NCI-H128 (cell line): ENCODE data around the gene SNRNP200.
A peak's percentile ranks its signal among the peaks of the same experiment; 100 is the strongest.
"Not testable (repeated sequence)": the region's sequence is repeated elsewhere in the genome, so short reads cannot be mapped to it uniquely, and the experiment has no call there.

Experiments used
- DNase-seq: peaks from one replicate; lab custom pipeline; 2025; ENCODE audit not compliant: unreplicated experiment; lab: John Stamatoyannopoulos, UW

The SNRNP200 gene

DNA sequence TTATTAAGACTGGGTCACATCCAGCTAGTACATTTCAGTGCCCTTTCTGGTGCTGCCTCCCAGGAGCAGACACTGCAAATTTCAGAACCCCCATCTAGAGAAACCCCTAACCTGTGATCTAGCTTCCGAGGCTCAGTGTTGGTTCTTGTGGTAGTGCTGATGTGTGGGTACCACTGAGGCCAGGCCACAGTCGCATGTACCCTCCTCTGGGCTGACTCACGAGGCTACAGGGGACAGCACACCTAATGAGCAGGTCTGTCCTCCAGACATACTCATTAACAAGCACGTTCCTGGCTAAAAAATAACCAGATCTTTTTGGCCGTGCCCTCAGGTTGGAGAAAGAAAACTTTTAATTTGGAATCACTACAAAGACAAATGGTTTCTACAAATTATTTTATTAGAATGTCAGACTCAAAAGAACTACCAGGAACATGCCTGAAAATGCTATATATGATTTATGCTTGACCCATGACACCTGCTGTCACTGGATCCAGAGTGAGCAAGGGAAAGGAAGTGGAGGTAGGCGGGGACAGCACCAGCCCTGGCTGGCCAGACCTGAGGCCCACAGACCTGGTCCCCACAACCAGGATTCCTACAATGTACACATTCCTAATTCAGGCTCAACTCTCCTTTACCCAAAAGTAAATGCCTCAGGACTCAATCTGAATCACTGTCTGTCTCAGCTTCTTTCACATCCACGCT lies 30.8 kb downstream of the SNRNP200 start:
- DNase-seq = no peak

DNA sequence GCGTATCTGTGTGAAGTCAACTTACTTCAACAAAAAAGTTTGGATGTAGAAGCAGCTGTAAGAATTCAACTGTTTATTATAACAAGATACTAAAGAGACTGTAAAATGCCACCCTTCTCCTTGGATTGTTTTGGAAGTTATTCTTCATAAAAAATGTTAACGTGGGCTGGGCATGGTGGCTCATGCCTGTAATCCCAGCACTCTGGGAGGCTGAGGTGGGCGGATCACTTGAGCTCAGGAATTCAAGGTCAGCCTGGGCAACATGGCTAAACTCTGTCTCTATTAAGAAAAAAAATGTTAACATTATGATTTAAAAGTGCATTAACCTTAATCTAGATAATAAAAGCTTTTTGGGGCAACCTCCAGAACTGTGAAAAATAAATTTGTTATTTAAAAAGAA lies 31.6 kb downstream of the SNRNP200 start:
- no peak for DNase-seq

DNA sequence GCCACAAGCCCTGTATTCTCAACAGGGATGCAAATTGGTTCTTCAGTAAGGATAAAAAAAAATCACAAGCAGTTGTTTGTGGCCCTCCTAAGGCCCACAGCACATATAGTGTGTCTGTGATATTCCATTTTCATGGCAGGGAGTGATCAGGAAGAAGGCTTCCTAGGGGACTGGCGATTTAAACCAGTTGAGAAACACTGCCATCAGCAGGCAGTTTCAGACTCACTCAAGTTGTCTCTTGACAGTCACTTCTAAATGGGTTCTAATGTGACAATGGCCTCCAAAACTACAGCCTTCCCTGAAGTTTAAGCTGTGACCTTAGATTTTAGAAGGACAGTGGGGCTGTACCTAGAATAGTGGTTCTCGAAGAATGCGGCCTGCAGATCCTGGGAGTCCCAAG lies 33.4 kb downstream of the SNRNP200 start:
- no peak for DNase-seq

DNA sequence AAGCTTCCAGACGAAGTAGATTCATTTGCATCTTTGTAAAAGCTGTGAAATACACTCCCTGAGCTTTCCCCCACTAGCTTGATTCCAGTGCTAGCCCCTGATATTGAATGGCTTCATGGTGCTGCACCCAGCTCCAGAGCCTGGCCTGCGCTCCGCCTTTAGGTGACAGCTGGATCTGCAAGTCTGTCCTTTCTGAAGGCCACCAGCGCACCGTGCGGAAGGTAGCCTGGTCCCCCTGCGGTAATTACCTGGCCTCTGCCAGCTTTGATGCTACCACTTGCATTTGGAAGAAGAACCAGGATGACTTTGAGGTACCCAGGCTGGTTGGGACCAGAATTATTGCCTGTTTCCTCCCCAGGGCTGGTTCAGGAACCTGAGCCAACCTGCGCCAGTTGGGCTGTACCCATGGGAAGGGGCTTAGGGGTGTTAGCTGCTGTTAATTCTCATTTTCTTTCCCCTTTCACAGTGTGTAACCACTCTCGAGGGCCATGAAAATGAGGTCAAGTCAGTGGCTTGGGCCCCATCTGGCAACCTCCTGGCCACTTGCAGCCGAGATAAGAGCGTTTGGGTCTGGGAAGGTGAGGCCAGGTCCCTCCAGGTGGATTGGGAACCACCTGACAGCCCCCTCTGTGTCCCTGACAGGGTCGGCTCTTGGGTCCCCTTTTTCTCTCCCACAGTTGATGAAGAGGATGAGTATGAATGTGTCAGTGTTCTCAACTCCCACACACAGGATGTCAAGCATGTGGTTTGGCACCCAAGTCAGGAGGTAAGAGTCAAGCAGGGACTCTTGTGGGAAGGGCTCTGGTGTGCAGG lies 38.0 kb downstream of the SNRNP200 start:
- no peak for DNase-seq

DNA sequence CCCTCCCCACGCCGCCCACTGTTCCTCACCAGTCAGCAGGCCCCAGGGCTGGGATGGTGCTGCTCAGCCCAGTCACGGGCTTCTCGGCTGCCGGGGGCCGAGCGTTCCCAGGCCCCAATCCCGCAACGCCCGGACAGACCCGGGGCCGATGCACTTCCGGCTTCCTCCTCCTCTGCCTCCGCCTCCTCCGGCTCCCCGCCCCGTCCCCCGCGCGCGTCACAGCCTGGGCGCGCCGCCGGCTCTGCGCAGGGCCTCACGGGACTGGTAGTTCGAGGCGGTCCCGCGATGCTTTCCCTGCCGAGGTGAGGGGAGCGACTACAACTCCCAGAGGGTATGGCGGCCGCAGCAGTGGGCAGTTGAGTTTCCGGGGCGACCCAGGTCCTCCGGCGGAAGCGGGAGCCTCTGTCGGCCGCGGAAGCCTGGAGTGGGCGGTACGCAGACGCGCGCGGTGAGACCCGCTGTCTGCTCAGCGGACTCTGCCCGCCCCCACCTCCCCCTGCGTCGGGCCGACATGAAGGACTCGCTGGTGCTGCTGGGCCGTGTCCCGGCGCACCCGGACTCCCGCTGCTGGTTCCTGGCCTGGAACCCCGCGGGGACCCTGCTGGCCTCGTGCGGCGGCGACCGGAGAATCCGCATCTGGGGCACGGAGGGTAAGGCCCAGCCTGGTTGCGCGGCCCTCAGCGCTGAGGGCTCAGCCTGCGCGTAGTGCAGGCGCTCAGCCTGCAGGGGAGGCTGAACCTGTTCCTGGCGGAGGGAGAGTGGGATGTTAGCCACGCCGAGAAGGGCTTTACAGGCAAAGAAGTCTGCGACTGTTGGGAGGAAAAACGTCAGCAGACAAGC lies 39.3 kb downstream of the SNRNP200 start, which contains the start of the genes CIAO1 and TMEM127:
Gene CIAO1, plus strand, starts transcription at position 386 of the 840 bp plus-strand sequence. Its CDS starts 126 bp downstream, at position 512.
Gene TMEM127, minus strand, starts transcription at position 158 of the 840 bp plus-strand sequence. CDS start 616 bp downstream, outside the sequence.
- peak; percentile 91 for DNase-seq

DNA sequence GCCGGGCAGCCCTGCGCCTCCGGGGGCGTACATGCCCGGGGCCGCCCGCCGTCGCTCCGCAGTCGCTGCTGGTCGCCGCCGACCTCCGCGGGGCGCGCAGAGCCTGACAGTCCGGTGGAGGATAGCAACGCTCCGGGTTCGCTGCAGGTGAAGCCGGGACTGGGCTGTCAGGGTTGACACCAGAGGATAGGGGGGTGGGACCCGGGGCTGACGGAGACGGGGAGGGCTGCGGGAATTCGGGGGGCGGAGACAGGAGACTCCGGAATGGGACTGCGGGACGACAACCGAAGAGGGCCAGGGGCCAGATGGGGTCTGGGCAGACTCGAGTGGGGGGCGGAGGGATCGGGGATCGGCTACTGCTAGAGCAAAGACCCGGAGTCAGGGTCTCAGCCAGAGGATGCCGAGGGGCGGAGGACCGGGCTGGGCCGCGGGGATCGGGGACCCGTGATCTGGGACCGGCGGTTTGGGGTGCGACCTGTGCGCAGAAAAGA lies 40.0 kb downstream of the SNRNP200 start:
- DNase-seq = peak; percentile 10

DNA sequence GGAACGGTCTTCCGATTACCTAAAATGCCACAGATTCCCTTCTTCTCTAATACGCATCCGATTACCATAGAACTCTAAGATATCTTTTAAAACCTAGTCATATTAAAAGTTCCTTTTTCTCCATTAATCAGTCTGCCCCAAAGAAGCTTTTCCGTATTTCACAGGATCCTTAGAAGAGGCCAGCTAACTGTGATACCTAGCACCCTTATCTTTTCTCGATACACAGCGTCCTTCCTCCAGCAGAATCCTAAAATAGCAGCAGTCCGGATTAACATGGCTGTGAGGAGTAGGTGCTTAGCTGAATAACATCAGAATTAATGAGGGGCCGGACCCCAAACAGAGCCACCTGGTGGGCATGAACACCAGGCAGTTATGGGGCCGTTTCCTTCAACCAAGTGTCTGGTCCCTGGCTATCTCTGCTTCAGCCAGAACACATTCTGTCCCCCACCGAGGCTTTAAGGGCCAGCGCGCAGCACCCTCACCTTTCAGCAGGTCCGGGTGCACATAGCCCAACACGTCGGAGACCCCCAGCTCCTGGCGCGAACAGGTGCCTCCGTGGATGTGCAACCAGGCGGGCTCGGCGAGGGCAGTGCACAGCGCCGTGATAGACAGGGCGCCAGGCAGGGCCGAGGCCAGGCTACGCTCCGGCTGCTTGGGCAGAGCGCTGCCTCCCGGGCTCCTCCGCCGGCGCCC lies 40.5 kb downstream of the SNRNP200 start:
- no peak for DNase-seq

- no peak for DNase-seq
These were observed 41.3 kb downstream of the SNRNP200 start for GRCh38 chr2:96264086-96264485.

GRCh38 chr2:96262306-96262705 lies 43.0 kb downstream of the SNRNP200 start:
- no peak for DNase-seq

DNA sequence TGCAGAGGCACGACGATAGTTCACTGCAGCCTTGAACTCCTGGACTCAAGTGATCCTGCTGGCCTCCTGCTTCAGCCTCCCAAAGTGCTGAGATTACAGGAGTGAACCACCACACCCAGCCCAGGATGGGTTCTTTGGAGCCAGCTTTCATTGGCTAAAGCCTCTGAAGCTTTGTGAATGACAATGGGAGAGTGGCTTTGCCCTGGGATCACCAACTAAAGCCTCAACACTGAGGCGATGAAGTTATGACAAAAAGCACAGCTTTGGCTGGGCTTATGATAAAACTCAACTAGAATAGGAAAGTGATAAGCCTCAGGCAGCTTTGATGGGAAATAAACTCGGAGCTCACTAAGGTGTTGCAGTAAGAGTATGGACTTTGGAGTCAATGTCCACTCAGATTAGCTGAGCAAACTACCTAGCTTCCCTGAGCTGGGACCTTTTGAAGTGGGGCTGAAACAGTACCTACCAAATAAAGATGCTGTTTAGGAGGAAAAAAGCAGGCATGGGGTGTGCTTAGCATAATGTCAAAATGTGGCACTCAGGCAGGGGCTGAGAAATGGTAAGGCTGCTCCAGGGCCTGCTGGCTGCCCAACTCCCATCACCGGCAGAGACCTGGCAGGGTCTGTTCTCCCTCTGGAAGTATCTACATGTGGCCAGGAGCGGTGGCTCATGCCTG lies 43.9 kb downstream of the SNRNP200 start:
- no peak for DNase-seq

DNA sequence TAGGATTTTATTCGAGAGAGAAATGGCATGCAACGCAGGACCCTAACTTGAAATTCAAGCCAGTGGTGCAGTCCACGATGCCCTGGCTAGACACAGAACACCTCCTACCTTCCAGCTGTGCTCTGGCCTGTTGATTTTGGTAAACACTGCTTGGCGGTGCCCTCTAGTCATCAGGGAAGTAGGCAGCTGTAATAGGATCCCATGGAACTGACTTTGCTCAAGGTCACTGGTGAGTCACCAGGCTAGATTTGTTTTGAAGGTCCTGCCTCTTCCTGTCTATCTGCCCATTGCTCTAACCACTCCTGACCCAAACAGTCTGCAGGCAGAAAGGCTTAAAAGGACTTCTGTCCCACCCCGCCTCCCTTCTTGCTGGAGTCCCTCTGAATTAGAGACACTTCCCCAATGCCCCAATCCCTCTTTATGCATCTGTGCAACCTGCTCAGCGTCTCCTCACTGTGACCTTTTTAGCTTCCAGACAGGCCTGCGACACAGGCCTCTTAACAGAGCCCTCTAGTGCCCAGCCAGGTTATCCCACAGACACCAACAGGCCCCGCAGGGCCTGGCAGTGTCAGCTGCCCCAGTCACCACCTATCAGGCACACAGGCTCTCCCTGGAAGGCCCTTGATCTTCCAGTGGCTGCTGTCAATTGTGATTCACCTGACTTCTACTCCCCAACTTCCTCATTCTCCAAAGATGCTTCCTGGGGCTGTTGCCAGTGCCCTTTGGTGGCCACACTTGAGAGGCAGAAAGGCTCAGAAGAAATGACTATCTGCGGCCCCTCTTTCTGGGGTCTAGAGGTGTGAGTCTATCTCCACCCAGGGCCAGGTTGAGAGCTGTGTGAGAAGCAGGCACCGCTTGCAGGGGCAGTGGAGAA lies 44.7 kb downstream of the SNRNP200 start:
- no peak for DNase-seq

DNA sequence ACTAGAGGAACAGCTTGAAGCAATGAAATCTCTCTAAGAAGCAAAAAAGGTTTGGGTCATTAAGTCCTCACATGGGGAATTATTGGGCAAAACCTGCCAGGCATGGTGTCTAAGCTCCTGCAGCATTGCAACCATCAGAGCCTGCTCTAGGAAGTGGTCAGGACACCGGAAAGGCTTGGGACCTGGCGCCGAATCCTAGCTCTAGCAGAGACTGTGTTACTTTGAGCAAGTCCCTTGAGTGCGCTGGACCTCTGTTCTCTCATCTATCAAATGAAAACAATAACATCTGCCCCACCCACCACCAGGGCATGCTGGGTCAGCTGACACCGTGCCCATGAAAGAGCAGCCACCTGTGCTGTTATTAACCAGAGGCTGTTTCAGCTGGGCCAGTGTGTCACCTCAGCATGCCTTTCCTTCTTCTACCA lies 45.8 kb downstream of the SNRNP200 start:
- no peak for DNase-seq

GRCh38 chr2:96258166-96259022 lies 47.0 kb downstream of the SNRNP200 start:
- no peak for DNase-seq

- DNase-seq = not testable (repeated sequence)
These were observed 47.6 kb downstream of the SNRNP200 start for GRCh38 chr2:96257744-96258143.

GRCh38 chr2:96256611-96257113 lies 48.7 kb downstream of the SNRNP200 start:
- no peak for DNase-seq

DNA sequence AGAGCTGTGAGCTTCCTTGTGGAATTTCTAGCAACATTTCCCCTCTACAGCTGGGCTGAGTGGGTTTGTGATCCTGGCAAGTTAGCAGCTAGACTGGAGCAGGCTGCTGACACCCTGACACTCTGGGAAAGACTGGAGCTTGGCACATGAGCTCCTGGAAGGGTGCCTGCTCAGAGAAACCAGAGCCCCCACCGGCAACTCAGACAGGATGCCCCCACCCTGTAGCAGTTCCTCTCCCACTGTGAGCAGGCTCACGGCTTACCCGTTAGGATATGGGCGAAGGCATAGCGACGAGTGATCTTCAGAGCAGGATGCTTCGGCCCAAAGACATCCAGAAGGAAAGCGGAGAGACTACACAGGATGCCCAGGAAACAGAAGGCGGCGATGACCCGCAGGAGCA lies 50.8 kb downstream of the SNRNP200 start:
- no peak for DNase-seq

GRCh38 chr2:96253006-96253405 lies 52.3 kb downstream of the SNRNP200 start:
- no peak for DNase-seq

DNA sequence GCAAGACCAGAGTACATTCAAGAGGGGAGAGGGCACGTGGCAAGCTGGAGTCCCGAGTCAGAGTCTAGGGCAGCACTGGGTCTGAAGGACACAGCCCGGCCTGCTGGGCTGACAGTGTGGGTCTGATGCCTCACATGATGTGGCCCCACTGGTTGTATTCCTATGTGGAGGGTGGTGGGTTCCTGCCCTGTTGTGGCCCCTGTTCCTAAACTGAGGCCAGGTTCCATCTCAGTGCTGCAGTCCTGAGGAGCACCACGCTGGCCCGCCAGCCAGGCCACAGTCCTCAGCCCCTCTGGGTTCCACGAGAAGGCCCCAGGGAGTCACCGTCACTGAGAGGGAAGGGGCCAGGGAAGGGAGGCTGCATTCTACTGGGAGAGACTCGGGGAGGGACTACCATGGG lies 52.8 kb downstream of the SNRNP200 start:
- no peak for DNase-seq
